HG03135 (cell line): ENCODE results near the gene SAXO2.
"Not testable (repeated sequence)": the region's sequence is repeated elsewhere in the genome, so short reads cannot be mapped to it uniquely, and the experiment has no call there.

Source experiments
- ATAC-seq: cut with Tn5 transposase; IDR thresholded peaks from one replicate; pipeline ENCODE4 v1.9.1; 2021; ENCODE audit warnings: mild to moderate bottlenecking, moderate library complexity; ENCODE audit not compliant: unreplicated experiment

Gene SAXO2

DNA sequence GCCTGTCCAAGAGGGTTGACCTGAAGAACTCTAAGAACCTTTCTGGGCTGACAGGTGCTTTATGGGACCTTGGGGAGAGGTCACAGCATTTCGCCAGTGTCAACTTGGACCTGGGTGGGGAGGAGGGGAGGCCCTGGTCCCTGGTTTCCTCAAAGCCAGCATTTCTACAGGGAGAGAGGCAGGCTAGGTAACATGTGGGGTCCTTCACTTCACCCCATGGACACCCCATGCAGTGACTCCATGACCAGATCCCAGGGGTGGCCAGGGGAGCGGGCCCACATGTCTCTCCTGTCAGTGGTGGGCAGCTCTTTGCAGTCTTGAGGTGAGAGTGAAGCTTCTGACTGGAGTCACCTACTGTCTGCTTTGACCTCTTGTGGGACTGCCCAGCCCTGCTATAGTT, 50.8 kb downstream of the SAXO2 start:
- ATAC-seq: no peak

DNA sequence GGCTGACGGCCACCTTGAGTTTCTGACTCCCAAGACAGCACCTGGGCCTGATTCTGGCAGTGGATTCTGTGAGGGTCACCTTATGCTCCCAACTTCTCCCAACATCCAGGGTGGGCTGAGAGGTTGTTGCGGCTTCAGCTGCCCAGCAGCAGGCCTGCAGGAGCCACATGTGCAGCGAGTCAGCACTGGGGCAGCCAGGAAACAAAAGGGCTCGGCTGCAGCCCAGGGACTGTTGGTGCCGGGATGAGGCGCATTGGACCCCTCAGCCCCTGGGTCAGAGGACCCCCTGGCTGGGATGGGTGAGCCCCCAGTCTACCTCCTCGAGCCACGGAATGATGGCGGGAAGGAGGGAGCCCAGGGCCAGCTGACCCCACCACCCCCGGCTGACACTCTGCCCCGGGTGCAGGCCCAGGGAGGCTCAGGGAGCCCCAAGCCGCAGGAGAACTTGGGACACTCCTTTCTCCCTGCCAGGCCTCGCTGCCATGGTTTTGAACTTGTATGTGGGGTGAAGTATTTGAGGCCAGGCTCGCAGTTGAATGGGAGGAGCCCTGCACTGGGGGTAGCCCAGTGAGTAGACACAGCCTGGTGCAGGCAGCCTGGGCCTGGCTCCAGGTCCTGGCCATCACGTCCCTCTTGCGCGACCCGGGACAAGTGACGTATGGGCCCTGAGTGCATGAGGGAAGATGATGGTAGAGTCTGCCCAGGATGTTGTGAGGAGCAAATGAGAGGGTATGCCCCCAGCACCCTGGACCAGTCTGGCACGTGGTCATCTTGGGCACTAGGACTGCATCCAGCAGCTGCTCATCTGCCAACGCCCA, 51.5 kb downstream of the SAXO2 start:
- not testable (repeated sequence) for ATAC-seq

- ATAC-seq: no peak
These were observed 52.3 kb downstream of the SAXO2 start for GRCh38 chr15:82314769-82315518.

- ATAC-seq: no peak
These were observed 53.1 kb downstream of the SAXO2 start for GRCh38 chr15:82315519-82316246.

DNA sequence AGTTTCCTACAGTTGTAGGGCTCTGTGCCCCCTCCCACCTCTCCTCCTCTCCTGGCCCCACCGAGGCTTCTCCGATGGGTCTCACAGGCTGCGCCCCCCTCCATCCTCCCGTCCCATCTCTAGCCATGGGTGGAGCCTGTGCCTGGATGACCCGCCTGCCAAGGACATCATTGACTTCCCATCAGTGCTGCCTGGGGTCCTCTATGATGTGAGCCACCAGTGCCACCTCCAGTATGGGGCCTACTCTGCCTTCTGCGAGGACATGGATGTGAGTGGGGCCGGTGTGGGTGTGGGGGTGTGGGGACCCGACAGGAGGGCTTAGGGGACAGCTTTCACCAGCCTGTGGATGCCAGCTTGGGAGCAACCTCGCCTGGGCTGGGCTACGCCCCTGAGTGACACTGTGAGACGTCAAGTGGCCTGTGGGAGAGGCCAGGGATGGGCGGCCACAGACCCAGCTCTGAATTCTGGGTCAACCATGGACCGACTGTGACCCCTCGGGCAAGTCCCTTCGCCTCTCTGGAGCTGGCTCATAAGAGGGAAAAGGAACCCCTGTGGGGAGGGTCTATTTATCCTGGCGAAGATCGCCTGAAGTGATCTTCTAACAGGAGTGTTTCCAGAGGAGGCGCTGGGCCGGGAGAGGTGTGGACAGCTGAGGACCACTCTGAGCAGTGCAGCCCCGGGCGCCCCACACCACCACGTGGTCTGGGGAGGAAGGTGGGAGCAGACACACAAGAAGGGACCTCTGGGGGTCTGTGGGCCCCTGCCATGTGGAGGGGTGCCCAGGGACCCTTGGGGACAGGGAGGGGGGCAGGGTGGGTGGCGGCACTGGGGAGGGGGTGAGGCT, 53.9 kb downstream of the SAXO2 start:
- not testable (repeated sequence) for ATAC-seq

GRCh38 chr15:82317091-82317489, 54.5 kb downstream of the SAXO2 start:
- ATAC-seq: no peak

DNA sequence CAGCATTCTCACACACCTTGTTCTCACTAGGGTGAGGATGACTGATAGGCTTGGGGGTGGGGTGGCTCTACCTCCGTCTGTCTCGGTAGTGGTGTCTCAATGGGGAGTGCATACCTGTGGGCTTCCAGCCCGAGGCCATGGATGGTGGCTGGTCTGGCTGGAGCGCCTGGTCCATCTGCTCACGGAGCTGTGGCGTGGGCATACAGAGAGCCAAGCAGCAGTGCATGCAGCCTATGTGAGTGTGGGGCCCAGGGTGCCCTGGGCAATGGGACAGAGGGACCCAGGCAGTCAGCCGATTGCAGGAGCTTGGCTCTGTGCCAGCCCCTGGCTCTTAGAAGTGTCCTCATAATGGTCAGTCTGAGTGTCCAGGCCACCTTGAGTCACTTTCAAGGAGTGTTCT, 54.9 kb downstream of the SAXO2 start:
- ATAC-seq: not testable (repeated sequence)

GRCh38 chr15:82318281-82318680, 55.7 kb downstream of the SAXO2 start:
- ATAC-seq: not testable (repeated sequence)

- not testable (repeated sequence) for ATAC-seq
These were observed 57.1 kb downstream of the SAXO2 start for GRCh38 chr15:82319522-82320278.

DNA sequence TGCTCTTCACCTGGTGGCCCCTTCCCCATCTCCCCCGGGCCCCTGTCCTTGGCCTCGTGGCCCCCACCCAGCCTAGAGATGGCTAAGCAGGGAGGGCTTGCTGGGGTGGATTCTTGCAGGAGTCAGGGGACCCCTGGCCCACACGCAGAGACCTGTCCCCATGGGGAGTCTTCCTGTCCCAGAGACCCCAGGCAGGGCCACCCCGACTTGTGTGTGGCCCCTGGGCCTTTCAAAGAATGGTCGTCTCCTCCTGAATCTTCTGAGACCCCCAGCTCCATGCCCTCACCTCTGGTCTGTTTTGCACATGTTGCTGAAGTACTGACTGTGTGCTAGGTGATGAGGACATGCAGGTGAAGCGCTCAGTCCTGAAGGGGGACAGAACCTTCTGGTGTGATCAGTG, 58.2 kb downstream of the SAXO2 start:
- not testable (repeated sequence) for ATAC-seq

DNA sequence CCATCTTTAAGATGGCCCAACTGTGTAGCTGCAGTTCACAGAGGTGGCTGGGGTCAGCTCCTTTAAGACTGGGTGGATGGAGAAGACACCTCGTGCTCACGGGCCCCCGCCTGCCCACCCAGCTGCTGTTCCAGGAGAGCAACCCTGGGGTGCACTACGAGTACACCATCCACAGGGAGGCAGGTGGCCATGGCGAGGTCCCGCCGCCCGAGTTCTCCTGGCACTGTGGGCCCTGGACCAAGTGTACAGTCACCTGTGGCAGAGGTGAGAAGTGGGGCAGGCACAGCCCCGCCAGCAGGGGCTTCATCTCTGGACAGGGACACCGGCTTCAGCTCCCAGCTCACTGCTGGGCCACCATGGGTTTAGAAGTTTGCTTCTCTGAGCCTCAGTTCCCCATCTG, 59.9 kb downstream of the SAXO2 start:
- ATAC-seq: not testable (repeated sequence)

GRCh38 chr15:82324831-82325230, 62.2 kb downstream of the SAXO2 start:
- not testable (repeated sequence) for ATAC-seq

DNA sequence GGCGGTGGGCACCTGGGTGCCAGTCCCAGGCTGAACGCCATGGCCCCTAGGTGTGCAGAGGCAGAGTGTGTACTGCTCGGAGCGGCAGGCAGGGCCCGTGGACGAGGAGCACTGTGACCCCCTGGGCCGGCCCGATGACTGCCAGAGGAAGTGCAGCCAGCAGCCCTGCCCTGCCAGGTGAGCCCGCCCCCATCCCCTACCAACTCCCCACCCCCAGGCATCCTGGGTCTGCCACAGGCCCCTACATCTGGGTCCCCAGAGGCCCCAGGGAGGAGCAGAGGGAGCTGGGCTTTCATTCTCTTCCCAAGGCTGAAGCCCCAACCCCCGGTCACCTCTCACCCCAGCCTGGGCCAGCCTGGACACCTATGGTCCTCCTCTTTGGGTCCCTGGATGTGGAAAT, 63.0 kb downstream of the SAXO2 start:
- ATAC-seq: not testable (repeated sequence)

DNA sequence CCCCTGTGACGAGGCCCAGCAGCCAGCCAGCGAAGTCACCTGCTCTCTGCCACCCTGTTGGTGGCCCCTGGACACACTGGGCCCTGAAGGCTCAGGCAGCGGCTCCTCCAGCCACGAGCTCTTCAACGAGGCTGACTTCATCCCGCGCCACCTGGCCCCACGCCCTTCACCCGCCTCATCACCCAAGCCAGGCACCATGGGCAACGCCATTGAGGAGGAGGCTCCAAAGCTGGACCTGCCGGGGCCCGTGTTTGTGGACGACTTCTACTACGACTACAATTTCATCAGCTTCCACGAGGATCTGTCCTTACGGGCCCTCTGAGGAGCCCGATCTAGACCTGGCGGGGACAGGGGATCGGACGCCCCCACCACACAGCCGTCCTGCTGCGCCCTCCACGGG, 64.3 kb downstream of the SAXO2 start:
- not testable (repeated sequence) for ATAC-seq

- not testable (repeated sequence) for ATAC-seq
These were observed 64.8 kb downstream of the SAXO2 start for GRCh38 chr15:82327372-82327771.

DNA sequence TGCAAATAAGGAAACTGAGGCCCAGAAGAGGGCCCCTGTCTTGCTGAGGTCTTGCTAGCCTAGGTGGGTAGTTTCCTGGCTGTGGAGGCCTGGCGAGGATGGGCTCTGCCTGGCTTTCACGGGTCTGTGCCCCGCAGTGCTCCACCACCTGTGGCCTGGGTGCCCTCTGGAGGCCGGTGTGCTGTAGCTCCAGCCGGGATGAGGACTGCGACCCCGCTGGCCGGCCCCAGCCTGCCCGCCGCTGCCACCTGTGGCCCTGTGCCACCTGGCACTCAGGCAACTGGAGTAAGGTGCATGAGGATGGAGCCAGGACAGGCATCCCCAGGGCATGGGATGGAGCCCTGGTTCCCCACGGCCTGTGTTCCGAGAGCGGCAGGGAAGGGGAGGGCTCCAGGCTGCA, 66.4 kb downstream of the SAXO2 start:
- ATAC-seq: not testable (repeated sequence)

DNA sequence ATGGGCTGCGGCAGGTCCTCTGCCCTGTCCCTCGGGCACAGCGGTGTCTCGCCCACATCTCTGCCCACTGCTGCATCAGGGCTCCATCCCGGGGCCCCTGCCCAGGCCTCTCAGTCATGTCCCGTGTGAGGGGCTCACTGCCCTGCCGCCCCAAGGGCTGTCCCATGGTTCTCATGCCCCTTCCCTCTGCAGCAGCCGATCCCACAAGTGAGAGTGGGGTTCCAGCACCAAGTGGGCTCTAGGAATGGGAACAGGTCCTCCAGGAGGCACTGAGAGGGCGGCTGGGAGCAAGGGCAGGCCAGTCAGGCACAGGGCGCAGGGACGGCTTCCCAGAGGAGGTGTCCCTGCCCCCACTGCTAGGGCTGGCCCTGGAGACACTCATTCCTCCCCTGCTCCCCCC, 68.3 kb downstream of the SAXO2 start:
- ATAC-seq: not testable (repeated sequence)

DNA sequence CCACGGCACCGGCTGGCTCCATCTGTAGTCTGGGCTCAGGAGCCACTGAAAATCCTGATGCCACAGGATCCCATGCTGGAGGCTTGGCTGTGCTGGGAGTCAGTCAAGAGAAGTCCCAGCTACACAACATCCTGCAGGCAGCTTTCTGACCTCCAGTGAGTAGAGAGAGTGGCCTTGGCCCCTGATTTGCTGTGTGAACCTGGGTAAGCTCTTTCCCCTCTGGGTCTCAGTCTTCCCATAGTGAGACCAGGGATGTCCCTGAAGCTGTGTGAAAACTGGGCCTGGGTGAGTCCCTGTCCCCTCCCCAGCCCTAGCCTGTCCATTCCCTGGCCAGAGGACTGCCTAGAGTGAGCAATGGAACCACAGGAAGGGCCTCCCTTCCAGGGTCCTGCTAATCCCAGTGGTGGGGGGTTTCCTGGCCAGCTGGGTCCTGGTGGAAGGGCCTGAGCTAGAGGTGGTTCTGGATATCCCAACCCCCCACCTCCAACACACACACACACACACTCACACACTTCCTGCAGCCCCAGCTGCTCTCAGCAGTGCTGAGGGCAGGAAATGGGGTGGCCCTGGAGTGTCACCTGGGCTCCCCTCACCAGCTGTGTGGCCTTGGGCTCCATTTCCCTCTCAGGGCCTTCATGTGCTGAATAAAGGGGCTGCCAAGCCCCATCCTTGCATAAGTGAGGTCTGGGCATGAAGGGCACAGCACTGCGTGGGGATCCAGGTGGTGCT, 69.1 kb downstream of the SAXO2 start:
- ATAC-seq: peak; percentile 70
